Uterus (tissue), 2 donors: ENCODE data around the gene TRIM46.

ENCODE experiments used
- CTCF ChIP-seq, 4 experiments: fragments of 200-600 bp in 2 of 4; fragments of 450-650 bp in 2 of 4; sonication (generic) in 2 of 4; IDR thresholded peaks; one replicate each; pipeline ENCODE4 v1.5.1; 2016 to 2019; ENCODE audit warnings: antibody characterized with exemption in 4 of 4, mild to moderate bottlenecking in 2 of 4, moderate library complexity in 1 of 4
- POLR2A ChIP-seq, 2 donors: fragments of 450-650 bp; IDR thresholded peaks; one replicate each; pipeline ENCODE4 v1.6.1; 2016; ENCODE audit warnings: antibody characterized with exemption in 2 of 2, mild to moderate bottlenecking in 1 of 2, moderate library complexity in 1 of 2

- TF ChIP-seq POLR2A (IDR thresholded peaks at IDR 0.05) (no peak), CTCF (IDR thresholded peaks at IDR 0.05) (no peak)
Measured at GRCh38 chr1:155187456-155187891, 13.8 kb downstream of the TRIM46 start.
